ENCODE measurements around the gene GALNTL6.

- TF ChIP-seq POLR2A (IDR thresholded peaks at IDR 0.05) (no peak), CTCF (IDR thresholded peaks at IDR 0.05) (no peak)
Measured at GRCh38 chr4:172619798-172620197, 806.6 kb downstream of the GALNTL6 start.

Measured in testis (tissue), 2 donors.